CD4-positive, alpha-beta memory T cell (primary cell): ENCODE data around the gene MAP3K3. TPM values are rescaled to one million over a fixed set of nuclear protein-coding genes. Genes with fewer than 3 reads are reported as not detected.

Experiments used
- CTCF ChIA-PET: fragments of 350-600 bp; sonication (Branson Sonifier 250); formaldehyde crosslinking; loops from one replicate; lab custom pipeline; 2021; ENCODE audit warnings: inconsistent platforms; ENCODE audit not compliant: partially characterized antibody; lab: Charles Lee
- POLR2A ChIA-PET: fragments of 350-600 bp; sonication (Branson Sonifier 250); formaldehyde crosslinking; loops from one replicate; lab custom pipeline; 2021; ENCODE audit not compliant: partially characterized antibody; lab: Charles Lee
- DNase-seq, 5 donors: peaks; one replicate each; pipeline versions ENCODE4 v3.0.0 to v3.0.0-alpha.2; 2020 to 2022; ENCODE audit warnings: mixed read lengths in 1 of 5
- H3K27ac ChIP-seq: one replicate; pipeline ENCODE4 v1.7.0; 2013; ENCODE audit warnings: low read depth, low read length
- H3K27me3 ChIP-seq: 2 replicates; pipeline ENCODE4 v1.7.0; 2013; ENCODE audit warnings: mild to moderate bottlenecking, low read length, moderate library complexity; ENCODE audit not compliant: insufficient read depth
- H3K36me3 ChIP-seq: 2 replicates; pipeline ENCODE4 v1.7.0; 2013; ENCODE audit warnings: mild to moderate bottlenecking, low read length, moderate library complexity; ENCODE audit not compliant: insufficient read depth
- H3K4me1 ChIP-seq: 2 replicates; pipeline ENCODE4 v1.7.0; 2013; ENCODE audit warnings: mild to moderate bottlenecking, low read length, moderate library complexity; ENCODE audit not compliant: insufficient read depth
- H3K4me3 ChIP-seq, 2 donors: one replicate each; pipeline ENCODE4 v1.7.0; 2013; ENCODE audit warnings: low read length in 2 of 2, mild to moderate bottlenecking in 1 of 2
- H3K9me3 ChIP-seq, 2 donors: one replicate each; pipeline ENCODE4 v1.7.0; 2013; ENCODE audit warnings: low read length in 2 of 2, control low read depth in 1 of 2; ENCODE audit not compliant: control insufficient read depth in 1 of 2
- H3K27ac Mint-ChIP-seq, 7 donors: one replicate each; pipeline ENCODE4 v1.8.0; 2020 to 2021; ENCODE audit warnings: mixed read lengths in 7 of 7, mild to moderate bottlenecking in 6 of 7, inconsistent platforms in 3 of 7, moderate library complexity in 3 of 7
- H3K27me3 Mint-ChIP-seq, 2 donors: one replicate each; pipeline ENCODE4 v1.8.0; 2020 to 2021; ENCODE audit warnings: mixed read lengths in 2 of 2
- H3K36me3 Mint-ChIP-seq, 2 donors: one replicate each; pipeline ENCODE4 v1.8.0; 2020 to 2021; ENCODE audit warnings: mixed read lengths in 2 of 2, inconsistent platforms in 1 of 2, mild to moderate bottlenecking in 1 of 2
- H3K4me1 Mint-ChIP-seq, 4 donors: one replicate each; pipeline ENCODE4 v1.8.0; 2020 to 2021; ENCODE audit warnings: mixed read lengths in 4 of 4, mild to moderate bottlenecking in 1 of 4
- H3K4me3 Mint-ChIP-seq, 8 donors: one replicate each; pipeline ENCODE4 v1.8.0; 2020 to 2021; ENCODE audit warnings: mixed read lengths in 8 of 8, mild to moderate bottlenecking in 7 of 8, moderate library complexity in 6 of 8, inconsistent platforms in 3 of 8
- H3K9me3 Mint-ChIP-seq, 8 donors: one replicate each; pipeline ENCODE4 v1.8.0; 2020 to 2021; ENCODE audit warnings: mixed read lengths in 8 of 8, mild to moderate bottlenecking in 5 of 8, inconsistent platforms in 3 of 8, moderate library complexity in 1 of 8
- intact Hi-C: fragments of 100-400 bp; cut with micrococcal nuclease; formaldehyde crosslinking; loops from one replicate; pipeline ENCODE4 v1.15.1; 2023
- polyA plus RNA-seq, 2 donors: library from polyadenylated mRNA; unstranded; fragments of 300-500 nt; fragmentation: Illumina TruSeq; gene quantifications; one replicate each; pipeline ENCODE4 v1.2.3, GENCODE V29; 2021
- total RNA-seq, 2 experiments: library from RNA; stranded (reverse); gene quantifications; one replicate each; pipeline ENCODE4 v1.2.3, GENCODE V29; 2021

The MAP3K3 gene
- total and polyA plus RNA-seq, 4 experiments from 2014 or later = 29.5 to 98.8 (median 74.7) TPM

DNA sequence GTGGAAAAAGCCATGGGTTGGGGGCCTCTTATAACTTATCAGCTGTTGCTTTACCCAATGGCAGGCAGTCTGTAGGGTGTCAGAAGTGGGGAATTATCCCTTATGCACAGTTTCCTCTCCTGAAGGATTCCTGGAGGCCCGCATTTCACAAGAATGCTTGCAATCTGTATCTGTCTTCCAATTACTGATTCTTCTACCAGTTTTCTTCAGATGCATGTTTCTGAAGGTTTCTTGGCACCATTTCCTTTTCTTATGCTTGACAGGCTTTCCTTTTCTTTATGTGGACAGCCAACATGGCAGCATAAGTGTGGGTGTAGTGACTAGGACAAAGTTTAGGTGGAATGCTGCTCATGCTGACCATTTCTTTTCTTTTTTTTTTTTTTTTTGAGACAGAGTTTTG is 36.1 kb downstream of the MAP3K3 start:
- H3K27ac Mint-ChIP-seq = no peak overlapping the region
- no peak overlapping the region for H3K4me3 Mint-ChIP-seq
- no peaks in the 10 kb centered on the region for H3K27me3 ChIP-seq
- H3K4me3 ChIP-seq = no peak overlapping the region
- H3K36me3 ChIP-seq = peaks cover 25% of the 10 kb centered on the region
- ChIA-PET POLR2A (no interaction called here), CTCF (interaction anchor here (1.0 kb wide), 1 partner anchor 231 kb away, joined by 4 read pairs; no protein-coding TSS in a partner anchor)
- H3K36me3 Mint-ChIP-seq = peaks cover 39 to 60% of the 10 kb centered on the region in 2 donors
- H3K27ac ChIP-seq = no peak overlapping the region
- peaks cover 0 to 13% (median 2%) of the 10 kb centered on the region in 4 donors for H3K4me1 Mint-ChIP-seq
- no peaks in the 10 kb centered on the region for H3K9me3 Mint-ChIP-seq
- no peaks in the 10 kb centered on the region for H3K27me3 Mint-ChIP-seq
- DNase-seq = no peak
- no peaks in the 10 kb centered on the region for H3K4me1 ChIP-seq
- H3K9me3 ChIP-seq = no peaks in the 10 kb centered on the region
- intact Hi-C loops = no loop called here

DNA sequence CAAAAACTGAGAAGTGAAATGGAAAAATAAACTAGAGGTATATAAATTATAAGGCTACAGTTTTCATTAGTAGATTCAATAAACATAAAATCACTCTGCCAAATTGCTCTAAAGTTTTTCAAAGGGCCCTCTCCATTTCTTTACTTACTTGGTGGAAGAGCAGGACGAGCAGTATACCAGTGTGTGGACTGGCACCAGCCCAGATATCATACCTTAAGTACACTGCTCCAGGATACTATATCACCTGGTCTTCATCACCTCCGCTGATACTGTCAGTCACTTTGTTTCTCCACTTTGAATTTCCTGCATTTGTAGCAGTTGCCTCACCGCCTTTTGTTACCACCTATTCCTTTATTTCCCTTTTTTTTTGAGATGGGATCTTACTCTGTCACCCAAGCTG is 37.6 kb downstream of the MAP3K3 start:
- H3K4me1 ChIP-seq = no peaks in the 10 kb centered on the region
- Mint-ChIP-seq H3K4me3 (no peak overlapping the region), H3K4me1 (peaks cover 0 to 17% (median 6%) of the 10 kb centered on the region in 4 donors), H3K27me3 (no peaks in the 10 kb centered on the region), H3K36me3 (peaks cover 36 to 62% of the 10 kb centered on the region in 2 donors), H3K9me3 (no peaks in the 10 kb centered on the region), H3K27ac (peak overlapping the region in 1 of 7 donors; percentile 80)
- ChIA-PET CTCF (no interaction called here), POLR2A (no interaction called here)
- H3K4me3 ChIP-seq = no peak overlapping the region
- no peaks in the 10 kb centered on the region for H3K27me3 ChIP-seq
- H3K27ac ChIP-seq = no peak overlapping the region
- DNase-seq = no peak
- H3K9me3 ChIP-seq = no peaks in the 10 kb centered on the region
- intact Hi-C loops = no loop called here
- H3K36me3 ChIP-seq = peaks cover 29% of the 10 kb centered on the region

DNA sequence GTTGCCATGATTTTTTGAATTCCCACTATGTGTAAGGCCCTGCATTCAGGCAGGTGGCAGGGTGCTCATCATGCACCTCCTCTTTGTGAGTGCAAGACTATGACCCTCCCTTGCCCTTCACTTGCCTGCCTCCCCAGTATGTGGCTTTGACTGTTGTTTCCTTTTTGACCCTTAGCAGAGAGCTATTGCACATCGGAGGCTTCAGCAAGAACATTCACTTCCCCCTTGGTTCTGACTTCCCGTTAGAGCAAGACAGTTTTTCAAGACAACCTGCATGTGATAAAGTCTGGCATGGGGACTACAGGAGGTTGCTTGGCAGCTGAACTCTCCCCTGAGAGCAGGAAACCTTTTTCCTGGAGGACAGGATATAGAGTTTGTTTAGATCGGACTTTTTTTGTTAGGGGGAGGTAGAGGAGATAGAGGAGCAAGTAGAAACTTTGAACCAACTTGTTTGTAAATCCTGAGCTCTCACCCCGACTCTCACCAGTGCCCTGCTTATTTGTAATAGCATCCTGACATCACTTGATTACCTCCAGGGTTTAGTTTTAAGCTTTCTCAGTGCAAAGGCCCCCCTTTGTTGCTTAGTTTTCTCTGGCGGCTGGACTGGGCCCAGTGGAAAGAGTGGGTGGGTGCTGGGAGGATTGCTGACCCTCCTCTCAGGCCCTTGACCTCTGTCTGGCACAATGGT is 43.5 kb downstream of the MAP3K3 start:
- Mint-ChIP-seq H3K4me1 (peaks cover 5 to 15% (median 10%) of the 10 kb centered on the region in 4 donors), H3K27me3 (no peaks in the 10 kb centered on the region), H3K9me3 (no peaks in the 10 kb centered on the region), H3K4me3 (no peak overlapping the region), H3K27ac (peak overlapping the region in 4 of 7 donors; percentile 30 to 69 (median 40)), H3K36me3 (peaks cover 51 to 75% of the 10 kb centered on the region in 2 donors)
- H3K4me3 ChIP-seq = no peak overlapping the region
- no peaks in the 10 kb centered on the region for H3K9me3 ChIP-seq
- no peak overlapping the region for H3K27ac ChIP-seq
- no peaks in the 10 kb centered on the region for H3K4me1 ChIP-seq
- POLR2A ChIA-PET = interaction anchor here (0.8 to 1.4 kb wide), 5 partner anchors 15 to 43 kb away, joined by 3 to 9 read pairs (median 3); no protein-coding TSS in a partner anchor
- peaks cover 55% of the 10 kb centered on the region for H3K36me3 ChIP-seq
- DNase-seq = no peak
- intact Hi-C loops = no loop called here
- no peaks in the 10 kb centered on the region for H3K27me3 ChIP-seq
- CTCF ChIA-PET = interaction anchor here (0.6 to 3.6 kb wide), 7 partner anchors 10 to 54 kb away, joined by 3 to 12 read pairs (median 3); no protein-coding TSS in a partner anchor

DNA sequence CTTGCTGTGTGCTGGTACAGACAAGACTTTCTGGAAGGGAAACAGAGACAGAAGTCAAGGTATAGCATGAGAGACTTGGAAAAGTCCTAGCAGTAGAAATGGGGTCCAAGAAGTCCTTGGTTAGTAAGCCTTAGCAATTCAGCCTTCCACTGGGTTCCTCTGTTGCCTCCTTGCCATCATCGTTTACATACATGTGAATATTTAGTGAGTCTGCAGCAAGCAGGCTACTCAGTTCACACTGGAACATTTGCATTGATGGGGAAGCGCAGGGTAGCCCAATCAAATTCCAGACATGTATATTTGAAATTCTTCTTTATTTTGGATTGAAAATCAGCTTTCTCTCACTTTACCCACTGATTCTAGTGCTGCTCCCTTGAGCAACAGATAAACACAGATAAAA is 50.6 kb downstream of the MAP3K3 start:
- no peak for DNase-seq
- peaks cover 51% of the 10 kb centered on the region for H3K36me3 ChIP-seq
- Mint-ChIP-seq H3K27ac (peak overlapping the region in 2 of 7 donors; percentile 42 to 75), H3K4me1 (peaks cover 13 to 19% (median 14%) of the 10 kb centered on the region in 4 donors), H3K36me3 (peaks cover 39 to 69% of the 10 kb centered on the region in 2 donors), H3K27me3 (no peaks in the 10 kb centered on the region), H3K4me3 (no peak overlapping the region), H3K9me3 (no peaks in the 10 kb centered on the region)
- no peaks in the 10 kb centered on the region for H3K27me3 ChIP-seq
- no peak overlapping the region for H3K4me3 ChIP-seq
- H3K27ac ChIP-seq = no peak overlapping the region
- H3K9me3 ChIP-seq = no peaks in the 10 kb centered on the region
- ChIA-PET CTCF (no interaction called here), POLR2A (interaction anchor here (1.4 to 11.3 kb wide), 2 partner anchors 23 to 37 kb away, joined by 4 to 117 read pairs; no protein-coding TSS in a partner anchor)
- intact Hi-C loops = no loop called here
- peaks cover 10% of the 10 kb centered on the region for H3K4me1 ChIP-seq

DNA sequence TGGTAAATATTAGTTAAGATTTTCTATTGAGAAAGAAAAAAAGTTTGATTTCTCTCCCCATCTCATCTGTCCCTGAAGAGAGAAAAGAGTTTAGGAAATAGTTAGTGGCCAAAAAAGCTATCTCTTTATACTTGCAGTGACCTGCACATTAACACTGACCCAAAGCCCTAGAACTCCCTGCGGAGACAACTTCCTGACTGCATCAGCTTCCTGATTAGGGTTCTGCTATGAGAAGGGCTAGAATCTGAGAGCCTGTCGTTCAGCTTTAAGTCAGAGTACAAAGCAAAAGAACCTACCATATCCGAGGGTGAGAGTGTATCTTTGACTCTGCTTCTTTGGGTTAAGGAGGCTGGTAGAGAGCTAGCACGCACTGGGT is 53.0 kb downstream of the MAP3K3 start:
- CTCF ChIA-PET = interaction anchor here (0.8 to 4.4 kb wide), 7 partner anchors 14 to 249 kb away, joined by 3 to 21 read pairs (median 4); no protein-coding TSS in a partner anchor

DNA sequence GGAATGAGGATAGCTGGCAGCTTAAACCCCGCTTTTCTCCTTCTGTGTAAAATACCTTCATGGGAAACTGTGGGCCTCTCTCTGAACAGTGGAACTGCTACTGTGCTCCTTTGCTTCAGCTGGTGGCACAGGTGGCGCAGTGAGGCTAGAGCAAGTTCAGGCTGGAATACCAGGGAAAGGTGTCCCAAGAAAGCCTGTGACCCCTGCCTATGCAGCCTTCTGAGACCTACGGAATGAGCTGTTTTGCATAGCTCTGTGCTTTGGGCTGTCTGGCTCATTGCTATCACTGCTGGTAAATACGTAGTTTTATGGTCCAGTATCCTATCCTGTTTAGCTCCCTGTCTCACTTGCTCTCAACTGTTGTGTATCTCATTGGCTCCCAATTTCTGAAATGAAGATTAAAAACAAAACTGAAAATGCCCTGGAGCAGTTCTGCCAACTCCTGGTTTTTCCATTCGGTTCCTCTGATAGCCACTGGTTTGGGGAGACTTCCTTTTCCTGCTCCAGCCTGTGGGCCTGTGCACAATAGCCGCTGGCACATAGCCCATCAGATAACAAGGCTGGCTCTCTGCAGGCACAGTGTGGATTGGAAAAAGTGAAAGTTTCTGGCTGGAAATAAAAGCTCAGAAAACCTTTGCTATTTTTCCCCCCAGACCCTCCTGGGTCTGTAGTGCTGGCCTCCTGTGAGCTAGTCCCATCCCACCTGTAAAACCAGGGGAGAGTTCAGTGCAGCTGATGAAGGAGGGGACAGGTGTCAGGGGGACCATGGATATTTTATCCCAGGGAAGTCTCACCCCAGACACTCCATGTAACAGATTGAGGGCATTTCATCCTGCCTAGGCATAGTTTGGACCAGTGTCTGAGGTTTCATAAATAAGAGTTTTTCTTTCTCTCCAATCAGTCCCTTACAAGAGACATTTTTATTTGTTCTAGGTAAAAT is 53.7 kb downstream of the MAP3K3 start:
- peaks cover 30% of the 10 kb centered on the region for H3K36me3 ChIP-seq
- peak overlapping the region; percentile 25 to 84 (median 57) for H3K27ac Mint-ChIP-seq
- no peaks in the 10 kb centered on the region for H3K9me3 Mint-ChIP-seq
- no peaks in the 10 kb centered on the region for H3K27me3 ChIP-seq
- CTCF ChIA-PET = interaction anchor here (0.8 to 4.4 kb wide), 9 partner anchors 9 to 250 kb away, joined by 3 to 21 read pairs (median 4); no protein-coding TSS in a partner anchor
- H3K4me3 Mint-ChIP-seq = no peak overlapping the region
- intact Hi-C loops = no loop called here
- no peak overlapping the region for H3K4me3 ChIP-seq
- H3K9me3 ChIP-seq = no peaks in the 10 kb centered on the region
- peaks cover 32 to 62% of the 10 kb centered on the region in 2 donors for H3K36me3 Mint-ChIP-seq
- no peaks in the 10 kb centered on the region for H3K27me3 Mint-ChIP-seq
- no peak overlapping the region for H3K27ac ChIP-seq
- peaks cover 10% of the 10 kb centered on the region for H3K4me1 ChIP-seq
- POLR2A ChIA-PET = interaction anchor here (0.5 to 11.3 kb wide), 4 partner anchors 13 to 158 kb away, joined by 3 to 117 read pairs (median 4); no protein-coding TSS in a partner anchor
- H3K4me1 Mint-ChIP-seq = peaks cover 9 to 25% (median 16%) of the 10 kb centered on the region in 4 donors
- DNase-seq = no peak

More for the DNA sequence above, 53.0 kb downstream of the MAP3K3 start:
- Mint-ChIP-seq H3K27me3 (no peaks in the 10 kb centered on the region), H3K4me1 (peaks cover 14 to 19% (median 17%) of the 10 kb centered on the region in 4 donors), H3K4me3 (no peak overlapping the region), H3K36me3 (peaks cover 29 to 60% of the 10 kb centered on the region in 2 donors), H3K9me3 (no peaks in the 10 kb centered on the region), H3K27ac (peak overlapping the region in 6 of 7 donors; percentile 22 to 89 (median 42))
- Histone ChIP-seq H3K4me1 (peaks cover 10% of the 10 kb centered on the region), H3K9me3 (no peaks in the 10 kb centered on the region), H3K27me3 (no peaks in the 10 kb centered on the region), H3K27ac (no peak overlapping the region), H3K36me3 (peaks cover 37% of the 10 kb centered on the region), H3K4me3 (no peak overlapping the region)
- intact Hi-C loops = no loop called here
- POLR2A ChIA-PET = interaction anchor here (0.8 to 11.3 kb wide), 4 partner anchors 20 to 158 kb away, joined by 3 to 117 read pairs (median 4); no protein-coding TSS in a partner anchor
- DNase-seq = no peak
